ENCODE measurements around the gene TXNDC9.
"Not testable (repeated sequence)": the region's sequence is repeated elsewhere in the genome, so short reads cannot be mapped to it uniquely, and the experiment has no call there.

The TXNDC9 gene

DNA sequence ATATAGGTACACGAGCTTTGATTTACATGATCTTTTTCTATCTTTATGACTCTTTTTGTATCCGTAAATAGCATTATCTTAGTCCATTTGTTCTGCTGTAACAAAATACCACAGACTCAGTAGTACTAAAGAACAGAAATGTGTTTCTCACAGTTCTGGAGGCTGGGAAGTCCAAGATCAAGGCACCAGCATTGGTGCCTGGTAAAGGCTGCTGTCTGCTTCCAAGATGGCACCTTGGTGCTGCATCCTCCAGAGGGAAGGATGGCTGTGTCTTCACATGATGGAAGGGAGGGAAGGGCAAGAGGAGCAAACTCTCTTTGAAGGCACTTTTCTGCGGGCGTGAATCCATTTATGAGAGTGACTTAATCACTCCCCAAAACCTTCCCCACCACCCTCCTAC, 37.0 kb upstream of the TXNDC9 start:
- TF ChIP-seq, protein P1, sequence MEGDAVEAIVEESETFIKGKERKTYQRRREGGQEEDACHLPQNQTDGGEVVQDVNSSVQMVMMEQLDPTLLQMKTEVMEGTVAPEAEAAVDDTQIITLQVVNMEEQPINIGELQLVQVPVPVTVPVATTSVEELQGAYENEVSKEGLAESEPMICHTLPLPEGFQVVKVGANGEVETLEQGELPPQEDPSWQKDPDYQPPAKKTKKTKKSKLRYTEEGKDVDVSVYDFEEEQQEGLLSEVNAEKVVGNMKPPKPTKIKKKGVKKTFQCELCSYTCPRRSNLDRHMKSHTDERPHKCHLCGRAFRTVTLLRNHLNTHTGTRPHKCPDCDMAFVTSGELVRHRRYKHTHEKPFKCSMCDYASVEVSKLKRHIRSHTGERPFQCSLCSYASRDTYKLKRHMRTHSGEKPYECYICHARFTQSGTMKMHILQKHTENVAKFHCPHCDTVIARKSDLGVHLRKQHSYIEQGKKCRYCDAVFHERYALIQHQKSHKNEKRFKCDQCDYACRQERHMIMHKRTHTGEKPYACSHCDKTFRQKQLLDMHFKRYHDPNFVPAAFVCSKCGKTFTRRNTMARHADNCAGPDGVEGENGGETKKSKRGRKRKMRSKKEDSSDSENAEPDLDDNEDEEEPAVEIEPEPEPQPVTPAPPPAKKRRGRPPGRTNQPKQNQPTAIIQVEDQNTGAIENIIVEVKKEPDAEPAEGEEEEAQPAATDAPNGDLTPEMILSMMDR (IDR thresholded peaks at IDR 0.05), result no peak
- Histone ChIP-seq H3K27ac (no peak overlapping the region), H3K4me3 (no peak overlapping the region)
- DNase-seq (ENCODE audit: low spot score), result no peak

DNA sequence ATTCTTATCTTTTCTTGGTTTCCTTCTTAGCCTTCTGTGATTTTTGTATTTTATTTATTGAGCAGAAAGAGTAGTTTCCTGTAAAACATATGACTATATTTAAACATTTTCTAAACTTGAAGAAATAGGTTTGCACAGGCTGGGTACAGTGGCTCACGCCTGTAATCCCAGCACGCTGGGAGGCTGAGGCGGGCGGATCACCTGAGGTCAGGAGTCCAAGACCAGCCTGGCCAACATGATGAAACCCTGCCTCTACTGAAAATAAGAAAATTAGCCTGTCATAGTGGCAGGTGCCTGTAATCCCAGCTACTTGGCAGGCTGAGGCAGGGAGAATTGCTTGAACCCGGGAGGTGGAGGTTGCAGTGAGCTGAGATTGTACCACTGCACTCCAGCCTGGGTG, 32.7 kb upstream of the TXNDC9 start:
- H3K27ac ChIP-seq; H3K4me3 ChIP-seq; DNase-seq (ENCODE audit: low spot score): not testable (repeated sequence)

DNA sequence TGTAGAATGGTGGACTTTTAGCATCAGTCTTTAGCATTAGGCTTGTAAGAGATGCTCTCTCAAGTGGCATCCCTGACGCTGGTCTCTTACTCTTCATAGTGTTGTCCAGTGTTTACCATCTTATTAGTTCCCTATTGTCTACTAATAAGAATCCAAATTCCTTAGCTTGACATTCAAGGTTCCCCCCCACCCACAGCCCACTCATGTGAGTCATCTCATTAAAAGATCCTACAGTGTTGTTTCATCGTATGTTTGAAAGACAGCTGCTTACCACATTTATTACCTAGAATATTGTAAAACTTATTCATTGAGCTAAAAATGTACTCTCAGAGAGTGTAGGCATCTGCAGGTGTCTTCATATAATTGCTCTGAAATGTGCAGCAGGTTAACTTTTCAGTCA, 29.5 kb upstream of the TXNDC9 start:
- H3K27ac ChIP-seq, result no peak overlapping the region
- no peak for DNase-seq (ENCODE audit: low spot score)
- H3K4me3 ChIP-seq, result no peak overlapping the region
- TF ChIP-seq, protein P1 (IDR thresholded peaks at IDR 0.05), result no peak

DNA sequence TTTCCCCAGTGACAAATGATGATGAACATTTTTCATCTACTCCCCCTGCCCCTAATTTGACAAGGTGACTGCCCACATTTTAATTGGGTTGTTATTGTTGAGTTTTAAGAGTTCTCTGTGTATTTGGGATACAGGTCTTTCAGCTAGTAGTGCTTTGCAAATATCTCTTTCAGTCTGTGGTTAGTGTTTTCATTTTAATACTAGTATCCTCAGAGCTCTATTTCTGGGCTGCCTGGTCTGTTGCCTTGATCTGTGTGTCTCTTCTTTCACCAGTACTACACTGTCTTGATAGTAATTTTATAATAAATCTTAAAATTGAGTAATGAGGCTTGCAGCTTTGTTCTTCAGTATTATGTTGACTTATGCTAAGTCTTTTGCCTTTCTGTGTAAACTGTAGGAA, 20.7 kb upstream of the TXNDC9 start:
- Histone ChIP-seq H3K27ac (no peak overlapping the region), H3K4me3 (no peak overlapping the region)
- no peak for DNase-seq (ENCODE audit: low spot score)
- TF ChIP-seq, protein P1 (IDR thresholded peaks at IDR 0.05), result no peak

DNA sequence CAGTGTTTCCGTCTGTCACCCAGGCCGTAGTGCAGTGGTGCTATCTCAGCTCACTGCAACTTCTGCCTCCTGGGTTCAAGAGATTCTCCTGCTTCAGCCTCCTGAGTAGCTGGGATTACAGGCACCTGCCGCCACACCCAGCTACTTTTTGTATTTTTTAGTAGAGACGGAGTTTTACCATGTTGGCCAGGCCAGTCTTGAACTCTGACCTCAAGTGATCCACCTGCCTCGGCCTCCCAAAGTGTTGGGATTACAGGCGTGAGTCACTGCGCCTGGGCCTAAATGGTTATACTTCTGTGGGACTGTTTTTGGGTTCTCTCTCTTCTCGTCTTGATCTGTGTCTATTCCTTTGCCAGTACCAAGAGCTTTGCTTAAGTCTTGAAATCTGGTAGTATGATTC, 18.7 kb upstream of the TXNDC9 start:
- not testable (repeated sequence) for DNase-seq (ENCODE audit: low spot score); H3K27ac ChIP-seq; H3K4me3 ChIP-seq

DNA sequence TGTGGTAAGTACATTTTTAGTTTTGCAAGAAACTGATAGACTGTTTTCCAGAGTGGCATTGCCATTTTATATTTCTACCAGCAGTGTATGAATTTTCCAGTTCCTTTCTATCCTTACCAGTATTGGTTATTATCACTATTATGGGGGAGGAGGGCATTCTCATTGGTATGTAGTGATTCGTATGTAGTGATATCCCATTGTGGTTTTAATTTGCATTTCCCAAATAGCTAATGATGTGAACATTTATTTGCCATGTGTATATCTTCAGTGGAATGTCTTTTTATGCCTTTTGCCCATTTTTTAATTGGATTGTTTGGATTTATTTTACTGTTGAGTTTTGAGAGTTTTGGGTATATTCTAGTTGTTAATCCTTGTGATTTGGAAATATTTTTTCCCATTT, 17.9 kb upstream of the TXNDC9 start:
- no peak overlapping the region for H3K27ac ChIP-seq
- DNase-seq (ENCODE audit: low spot score), result no peak
- H3K4me3 ChIP-seq, result no peak overlapping the region
- TF ChIP-seq, protein P1 (IDR thresholded peaks at IDR 0.05), result no peak

DNA sequence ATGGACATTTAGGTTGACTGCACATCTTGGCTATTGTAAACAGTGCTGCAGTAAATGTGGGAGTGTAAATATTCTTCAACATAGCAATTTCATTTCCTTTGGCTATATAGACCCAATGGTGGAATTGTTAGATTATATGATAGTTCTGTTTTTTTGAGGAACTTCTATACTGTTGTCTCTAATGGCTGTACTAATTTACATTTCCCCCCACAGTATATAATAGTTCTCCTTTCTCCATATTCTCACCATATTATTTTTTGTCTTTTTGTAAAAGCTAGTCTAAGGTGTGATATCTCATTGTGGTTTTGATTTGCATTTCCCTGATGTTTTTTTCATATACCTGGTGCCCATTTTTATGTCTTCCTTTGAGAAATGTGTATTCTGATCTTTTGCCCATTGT, 14.1 kb upstream of the TXNDC9 start:
- H3K27ac ChIP-seq, result no peak overlapping the region
- no peak overlapping the region for H3K4me3 ChIP-seq
- TF ChIP-seq, protein P1 (IDR thresholded peaks at IDR 0.05), result no peak

DNA sequence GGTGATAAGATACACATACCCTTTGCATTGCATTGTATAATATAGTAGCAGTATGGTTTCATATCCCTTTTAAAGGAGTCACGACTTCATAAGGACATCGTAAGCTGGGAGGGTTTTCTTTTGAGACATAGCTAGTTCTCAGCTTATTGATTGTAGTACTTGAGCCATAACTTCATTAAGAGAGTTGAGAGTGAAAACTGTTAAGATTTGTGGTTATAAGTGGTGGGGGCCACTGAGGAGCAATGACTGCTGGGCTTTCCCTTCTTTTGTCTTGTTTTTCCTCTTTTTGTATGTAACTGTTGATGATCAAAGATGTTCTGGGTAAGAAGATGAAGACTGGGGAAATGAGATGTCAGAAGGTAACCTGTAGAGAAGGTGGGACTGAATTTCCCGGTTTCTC, 12.0 kb upstream of the TXNDC9 start:
- TF ChIP-seq, protein P1 (IDR thresholded peaks at IDR 0.05), result no peak
- no peak for DNase-seq (ENCODE audit: low spot score)
- Histone ChIP-seq H3K27ac (no peak overlapping the region), H3K4me3 (no peak overlapping the region)

More for the DNA sequence above, 14.1 kb upstream of the TXNDC9 start:
- no peak for DNase-seq (ENCODE audit: low spot score)

All from coronary artery (tissue), 2 donors.